Forelimb muscle (tissue), 1 donor: ENCODE results near the gene NME2. TPM values are rescaled to one million over a fixed set of nuclear protein-coding genes. Genes with fewer than 3 reads are reported as not detected.
"Not testable (repeated sequence)": the region's sequence is repeated elsewhere in the genome, so short reads cannot be mapped to it uniquely, and the experiment has no call there.

Experiments used
- DNase-seq: peaks from one replicate; pipeline ENCODE4 v3.0.0-alpha.2; 2013; ENCODE audit warnings: low read depth
- polyA plus RNA-seq: library from polyadenylated mRNA; unstranded; fragments of 120-200 nt; gene quantifications from one replicate; pipeline ENCODE4 v1.2.1, GENCODE V29; 2013; ENCODE audit not compliant: insufficient read length

The NME2 gene
- polyA plus RNA-seq, 1 donor = 386 TPM

- DNase-seq = peak; percentile 25
Observed at GRCh38 chr17:51152766-51153209, 13.4 kb upstream of the NME2 start.

GRCh38 chr17:51153210-51154072 is 12.8 kb upstream of the NME2 start, which contains the start of gene NME1:
Gene NME1, plus strand, starts transcription at chr17:51153559. Its CDS starts 2,096 bp downstream, at chr17:51155655.
- peak; percentile 98 for DNase-seq

DNA sequence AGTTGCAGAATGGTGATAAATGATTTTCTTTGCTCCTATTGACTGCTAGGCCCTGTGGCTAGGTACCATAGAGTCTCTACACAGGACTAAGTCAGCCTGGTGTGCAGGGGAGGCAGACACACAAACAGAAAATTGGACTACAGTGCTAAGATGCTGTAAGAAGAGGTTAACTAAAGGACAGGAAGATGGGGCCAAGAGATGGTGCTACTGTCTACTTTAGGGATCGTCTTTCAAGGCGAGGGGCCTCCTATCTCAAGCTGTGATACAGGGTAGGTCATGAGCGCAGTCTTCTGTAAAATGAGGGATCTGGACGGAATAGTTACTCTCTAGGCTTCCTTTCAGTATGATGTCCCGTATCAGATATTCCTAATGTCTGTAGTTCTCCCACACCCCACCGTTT is 12.0 kb upstream of the NME2 start:
- DNase-seq = no peak

GRCh38 chr17:51155416-51155815 is 10.8 kb upstream of the NME2 start:
- no peak for DNase-seq

GRCh38 chr17:51159604-51160003 is 6.6 kb upstream of the NME2 start:
- no peak for DNase-seq

DNA sequence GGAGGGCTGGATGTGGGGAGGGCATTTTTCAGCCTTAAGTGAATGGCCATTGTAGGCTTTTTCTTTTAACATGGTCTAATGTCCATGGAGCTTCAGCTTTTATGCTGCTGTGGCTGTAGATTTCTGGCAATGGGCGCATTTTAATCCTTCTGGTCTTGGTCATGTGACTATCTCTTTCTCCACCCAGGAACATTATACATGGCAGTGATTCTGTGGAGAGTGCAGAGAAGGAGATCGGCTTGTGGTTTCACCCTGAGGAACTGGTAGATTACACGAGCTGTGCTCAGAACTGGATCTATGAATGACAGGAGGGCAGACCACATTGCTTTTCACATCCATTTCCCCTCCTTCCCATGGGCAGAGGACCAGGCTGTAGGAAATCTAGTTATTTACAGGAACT is 4.7 kb upstream of the NME2 start:
- no peak for DNase-seq

GRCh38 chr17:51164911-51165679 is 1.1 kb upstream of the NME2 start:
- no peak for DNase-seq

DNA sequence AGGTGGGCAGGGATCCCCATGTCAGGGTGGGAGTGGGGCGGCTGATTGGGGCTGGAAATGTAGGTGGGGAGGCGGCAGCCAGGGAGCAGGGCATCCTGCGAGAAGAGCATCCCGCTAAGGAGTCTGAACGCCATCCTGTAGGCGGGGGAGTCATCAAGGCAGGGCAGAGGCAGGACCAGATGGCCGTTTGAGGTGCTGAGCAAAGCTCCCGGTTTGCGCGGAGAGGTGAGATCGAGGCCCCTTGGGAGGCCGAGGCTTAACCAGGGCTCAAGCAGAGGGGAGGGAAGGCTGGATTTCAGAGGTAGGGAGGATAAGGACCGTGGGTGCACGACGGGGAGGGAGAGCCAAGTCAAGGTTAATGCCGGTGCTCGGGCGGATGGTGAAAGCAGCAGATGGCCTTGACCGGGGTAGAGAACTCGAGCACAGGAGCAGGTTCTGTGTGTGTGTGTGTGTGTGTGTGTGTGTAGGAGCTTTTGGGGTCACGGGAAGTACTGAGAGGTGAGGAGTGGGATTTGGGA is 472 bp upstream of the NME2 start:
- DNase-seq = no peak

DNA sequence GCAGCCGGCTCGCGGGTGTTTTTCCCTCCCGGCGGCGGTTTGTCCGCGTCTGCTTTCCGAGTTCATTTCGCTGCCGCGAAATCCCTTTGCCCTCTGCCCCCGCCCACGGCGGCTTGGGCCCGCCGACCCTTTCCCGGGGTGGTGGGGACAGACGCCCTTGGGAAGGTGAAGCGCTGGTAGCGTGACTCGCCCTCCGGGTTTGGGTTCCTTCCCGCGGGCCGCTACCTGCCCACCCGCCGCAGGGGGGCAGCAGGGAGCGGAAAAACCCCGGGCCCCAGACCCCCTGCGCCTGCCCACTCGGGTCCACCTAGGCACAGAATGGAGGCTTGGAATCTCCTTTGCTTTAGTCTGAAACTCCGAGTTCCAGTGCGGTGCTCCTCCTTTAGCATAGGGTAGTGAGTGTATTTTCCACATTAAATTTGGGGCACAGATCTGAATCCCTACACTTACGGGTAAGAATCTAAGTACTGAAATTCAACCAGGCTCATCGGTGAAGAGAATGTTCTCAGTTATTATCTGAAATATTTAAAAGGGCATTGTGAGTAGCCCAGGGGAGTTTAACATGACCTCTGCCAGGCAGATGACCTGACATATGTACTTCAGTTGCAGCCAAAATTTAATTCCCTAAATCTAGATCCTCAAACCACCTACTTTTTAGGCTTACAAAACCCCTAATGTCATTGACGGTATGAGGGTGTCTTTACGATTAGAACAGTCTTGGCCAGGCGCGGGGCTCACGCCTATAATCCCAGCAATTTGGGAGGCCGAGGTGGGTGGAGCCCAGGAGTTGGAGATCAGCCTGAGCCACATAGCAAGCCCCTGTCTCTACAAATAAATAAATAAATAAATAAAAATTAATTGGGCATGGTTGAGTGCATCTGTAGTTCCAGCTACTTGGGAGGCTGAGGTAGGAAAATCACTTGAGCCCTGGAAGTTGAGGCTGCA is 1.0 kb downstream of the NME2 start:
- no peak for DNase-seq

- DNase-seq = no peak
Observed at GRCh38 chr17:51169340-51169739, 3.1 kb downstream of the NME2 start.

DNA sequence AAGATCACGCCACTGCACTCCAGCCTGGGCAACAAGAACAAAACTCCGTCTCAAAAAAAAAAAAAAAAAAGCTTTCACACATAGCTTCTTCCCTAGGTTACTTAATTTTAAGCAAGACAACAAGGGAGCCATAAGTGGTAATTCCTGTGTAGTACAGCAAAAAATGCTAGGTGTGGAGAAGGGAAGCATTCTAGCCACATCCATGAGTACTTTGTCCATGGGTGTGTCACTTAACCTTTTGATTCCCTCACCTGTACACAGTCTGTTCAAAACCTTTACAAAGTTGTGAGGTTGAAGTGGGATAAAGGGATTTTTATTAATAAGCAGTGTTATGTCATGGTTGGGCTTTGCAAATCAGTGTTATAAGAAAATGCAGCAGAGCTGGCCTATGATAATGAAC is 4.5 kb downstream of the NME2 start:
- no peak for DNase-seq

GRCh38 chr17:51172030-51172429 is 5.8 kb downstream of the NME2 start:
- not testable (repeated sequence) for DNase-seq

DNA sequence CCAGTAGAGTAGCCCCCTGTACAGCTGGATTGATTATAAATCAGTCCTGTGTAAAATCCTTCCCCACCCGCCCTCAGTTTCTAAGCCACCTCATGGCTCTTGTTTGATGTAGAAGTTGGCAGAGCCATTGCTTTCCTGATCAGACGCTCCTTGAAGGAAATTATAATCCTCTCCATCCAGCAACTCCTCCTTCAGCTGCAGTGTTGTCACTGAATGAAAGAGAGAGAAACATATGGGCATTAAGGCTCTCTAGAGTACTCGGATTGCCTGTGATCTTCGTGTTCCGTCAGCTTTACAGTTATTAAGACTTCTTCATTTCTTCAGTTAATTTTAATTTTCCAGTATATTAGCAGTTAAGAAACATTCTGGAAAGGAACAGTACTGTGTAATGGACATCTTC is 14.3 kb downstream of the NME2 start:
- no peak for DNase-seq

DNA sequence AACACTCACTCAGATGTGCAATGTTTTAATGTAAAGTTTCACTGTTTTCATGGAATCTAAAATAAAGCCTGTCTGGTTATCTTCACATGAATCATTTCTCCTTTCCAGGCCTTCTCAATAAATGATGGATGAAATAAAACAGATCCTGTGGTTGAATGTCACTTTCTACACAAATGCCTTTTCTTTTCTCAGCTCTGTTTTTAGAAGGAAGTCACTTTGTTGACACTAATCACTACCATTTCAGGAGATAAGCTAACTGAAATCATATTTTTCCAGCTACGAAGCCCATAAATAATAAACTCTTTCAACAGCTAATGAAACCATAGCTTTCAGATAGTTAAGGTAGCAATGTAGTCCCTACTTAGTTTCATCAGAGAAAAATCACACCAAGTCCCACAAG is 17.9 kb downstream of the NME2 start:
- no peak for DNase-seq

DNA sequence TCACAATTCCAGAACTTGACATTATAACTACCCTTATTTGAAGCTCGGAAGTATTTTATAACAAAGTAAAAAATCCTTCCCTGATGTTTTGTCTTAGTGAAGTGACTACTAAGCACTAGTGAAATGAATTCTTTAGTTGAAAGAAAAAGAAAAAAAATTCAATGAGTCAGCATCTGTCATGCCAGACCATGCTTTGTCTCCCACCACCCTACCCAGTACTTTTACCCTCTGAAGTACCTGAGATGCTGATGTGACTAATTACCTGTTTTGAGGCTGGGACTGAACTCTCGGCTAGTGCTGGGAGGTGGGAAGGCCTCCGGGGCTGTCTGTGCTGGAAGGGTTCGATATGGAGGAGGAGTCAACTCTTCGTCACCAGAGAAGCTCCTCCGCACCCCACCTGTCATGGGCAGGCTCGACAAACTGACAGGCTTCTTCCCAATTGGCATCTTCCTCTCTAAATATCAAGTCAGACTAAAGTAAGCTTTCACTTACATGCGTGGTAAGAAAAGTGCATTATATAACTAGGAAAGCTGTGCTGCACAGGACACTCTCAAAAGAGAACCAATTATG is 19.6 kb downstream of the NME2 start:
- DNase-seq = no peak

DNA sequence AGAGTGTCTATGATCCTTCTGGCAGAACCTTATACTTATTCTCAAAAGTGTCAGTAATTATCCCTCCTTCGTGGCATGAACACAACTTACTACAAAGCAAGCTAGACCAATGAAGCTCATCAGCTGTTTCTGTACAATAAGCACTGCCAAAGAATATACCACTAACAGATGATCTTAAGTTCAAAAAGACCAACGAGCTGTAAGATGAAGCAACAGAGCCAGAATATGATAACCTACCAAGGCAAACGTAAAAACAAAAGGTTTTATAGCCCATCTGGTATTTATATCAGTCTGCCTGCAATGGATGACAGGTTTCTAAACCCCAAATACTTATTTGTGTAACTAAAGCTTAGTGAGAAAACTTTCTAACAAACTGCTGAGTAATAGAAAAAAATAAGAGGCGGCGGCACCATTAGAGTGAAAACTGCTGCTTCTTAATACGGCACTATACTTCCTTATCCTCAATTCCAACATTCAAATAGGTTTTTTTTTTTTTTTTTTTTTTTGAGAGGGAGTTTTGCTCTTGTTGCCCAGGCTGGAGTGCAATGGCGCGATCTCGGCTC is 22.1 kb downstream of the NME2 start:
- DNase-seq = no peak

GRCh38 chr17:51189162-51189561 is 23.0 kb downstream of the NME2 start:
- no peak for DNase-seq

GRCh38 chr17:51189628-51190027 is 23.4 kb downstream of the NME2 start:
- no peak for DNase-seq

DNA sequence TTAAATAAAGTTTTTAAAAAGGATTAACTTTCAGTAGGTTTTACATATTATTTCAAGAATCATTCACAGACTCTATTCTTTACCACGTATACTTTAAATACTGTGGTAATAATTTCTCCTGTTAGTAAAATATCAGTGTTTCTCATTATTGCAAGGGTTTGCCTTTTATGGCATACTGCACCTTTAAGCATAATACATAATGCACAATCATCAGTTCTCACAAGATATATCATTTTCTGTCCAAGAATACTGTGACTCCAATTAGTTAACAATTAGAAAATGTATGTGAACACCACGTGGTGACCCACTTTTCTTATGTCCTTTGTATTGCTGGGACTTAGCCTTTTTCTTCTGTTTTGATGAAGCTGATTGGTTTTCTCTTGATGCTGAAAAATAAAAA is 25.7 kb downstream of the NME2 start:
- DNase-seq = no peak

GRCh38 chr17:51197754-51198153 is 31.5 kb downstream of the NME2 start:
- no peak for DNase-seq

DNA sequence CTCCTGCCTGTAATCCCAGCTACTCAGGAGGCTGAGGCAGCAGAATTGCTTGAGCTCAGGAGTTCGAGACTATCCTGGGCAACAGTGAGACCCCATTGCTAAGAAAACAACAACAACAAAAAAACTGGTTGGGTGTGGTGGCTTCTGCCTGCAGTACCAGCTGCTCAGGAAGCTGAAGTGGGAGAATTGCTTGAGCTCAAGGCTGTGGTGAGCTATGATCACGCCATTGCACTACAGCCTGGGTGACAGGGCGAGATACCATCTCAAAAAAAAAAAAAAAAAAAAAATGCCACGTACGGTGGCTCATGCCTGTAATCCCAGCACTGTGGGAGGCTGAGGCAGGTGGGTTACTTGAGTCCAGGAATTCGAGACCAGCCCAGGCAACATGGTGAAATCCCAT is 34.1 kb downstream of the NME2 start:
- DNase-seq = no peak
